KG1 (cell line): ENCODE measurements around the gene SERF2.

Experiments
- DNase-seq: peaks from one replicate; lab custom pipeline; 2025; lab: John Stamatoyannopoulos, UW

Gene SERF2

DNA sequence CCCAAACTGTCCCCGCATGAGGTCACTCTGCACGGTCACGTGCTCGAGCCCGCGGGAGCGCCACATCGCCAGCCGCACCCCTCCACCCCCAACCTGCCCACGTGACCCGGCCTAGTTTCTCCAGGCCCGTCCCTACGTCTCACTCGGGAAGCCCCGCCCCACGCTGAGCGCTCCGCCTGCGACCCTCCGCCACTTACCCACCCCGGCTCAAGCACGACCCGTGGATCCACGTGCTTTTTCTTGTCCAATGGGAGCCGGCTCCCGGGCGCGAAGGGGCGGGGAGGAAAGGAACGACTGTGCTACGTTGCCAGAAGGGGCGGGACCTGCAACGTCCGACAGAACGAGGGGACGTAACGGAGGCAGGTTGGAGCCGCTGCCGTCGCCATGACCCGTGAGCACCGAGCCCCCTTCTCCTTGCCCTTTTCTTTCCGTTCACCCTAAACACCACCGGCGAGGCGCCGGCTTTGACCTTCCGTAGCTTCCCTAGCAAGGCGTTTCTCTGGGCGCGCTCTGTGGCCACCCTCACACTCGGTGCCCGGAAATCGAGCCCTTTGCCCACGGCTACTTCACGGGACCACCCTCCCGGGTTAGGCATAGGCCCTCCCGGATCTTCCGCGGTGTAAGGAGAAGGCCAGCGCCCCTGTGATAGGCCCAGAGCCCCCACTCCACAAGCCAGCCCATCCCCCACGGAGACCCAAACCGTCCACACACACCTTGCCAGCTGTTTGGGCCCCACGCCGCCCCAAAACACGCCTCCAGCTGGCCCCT, at the start of gene SERF2:
SERF2 (plus strand) TSS at position 328 of the 768 bp plus-strand sequence; CDS start at position 385, 57 bp downstream.
- peak; percentile 96 for DNase-seq

DNA sequence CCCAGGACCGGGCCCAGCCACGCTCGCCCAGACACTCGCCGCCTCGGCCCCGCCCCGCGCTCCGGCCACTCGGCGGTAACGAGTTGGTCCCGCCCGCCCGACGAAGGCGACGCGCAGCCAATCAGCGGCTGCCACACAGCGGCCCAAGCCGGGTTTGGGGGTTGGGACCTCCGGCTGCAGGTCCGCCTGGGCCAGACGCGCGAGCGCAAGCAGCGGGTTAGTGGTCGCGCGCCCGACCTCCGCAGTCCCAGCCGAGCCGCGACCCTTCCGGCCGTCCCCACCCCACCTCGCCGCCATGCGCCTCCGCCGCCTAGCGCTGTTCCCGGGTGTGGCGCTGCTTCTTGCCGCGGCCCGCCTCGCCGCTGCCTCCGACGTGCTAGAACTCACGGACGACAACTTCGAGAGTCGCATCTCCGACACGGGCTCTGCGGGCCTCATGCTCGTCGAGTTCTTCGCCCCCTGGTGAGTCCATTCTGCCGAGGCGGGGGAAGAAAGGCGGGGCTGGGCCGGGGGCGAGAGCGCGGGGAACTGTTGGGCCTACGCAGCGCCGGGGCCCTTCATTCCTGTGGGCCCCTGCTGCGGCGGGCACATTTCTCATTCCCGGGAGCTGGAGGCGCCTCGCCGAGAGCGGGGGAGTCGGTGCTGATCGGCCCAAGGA, 45.7 kb upstream of the SERF2 start, which contains the start of gene PDIA3:
PDIA3 (plus strand) TSS at position 194 of the 658 bp plus-strand sequence; CDS start at position 296, 102 bp downstream.
- peak; percentile 72 for DNase-seq

DNA sequence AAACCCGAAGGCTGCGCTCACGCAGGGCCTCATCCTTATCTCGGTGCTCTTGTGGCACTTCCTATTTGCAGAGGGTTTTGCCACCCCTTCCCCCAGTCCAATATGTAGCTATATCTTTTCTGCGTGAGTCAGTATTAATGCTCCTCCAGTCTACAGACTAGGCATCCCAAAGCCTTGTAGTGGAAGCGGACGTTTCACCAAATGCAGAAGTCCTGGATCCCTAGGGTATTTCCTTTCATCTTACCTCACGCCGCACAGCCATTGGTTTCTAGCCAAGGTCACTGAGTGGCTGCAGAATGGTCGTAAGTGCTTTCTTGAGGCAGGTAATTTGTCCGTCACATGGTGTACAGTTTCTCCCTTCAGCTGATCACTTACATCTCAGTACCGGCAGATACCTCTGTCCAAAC, 45.2 kb upstream of the SERF2 start:
- DNase-seq: peak; percentile 15

DNA sequence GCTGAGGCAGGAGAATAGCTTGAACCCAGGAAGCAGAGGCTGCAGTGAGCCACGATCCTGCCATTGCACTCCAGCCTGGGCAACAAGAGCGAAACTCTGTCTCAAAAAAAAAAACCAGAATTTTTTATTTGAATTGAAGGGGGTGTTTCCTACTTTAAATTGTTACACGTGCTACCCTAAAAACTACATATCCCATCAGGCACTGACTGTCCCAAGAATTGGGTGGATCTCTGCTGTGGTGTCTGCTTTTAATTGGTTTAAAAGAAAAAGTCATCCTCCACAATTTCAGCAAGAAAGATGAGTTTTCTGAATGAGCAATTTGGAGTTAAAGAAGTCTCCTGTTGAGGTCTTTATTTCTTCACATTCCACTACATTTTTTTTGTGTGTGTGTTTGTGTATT, 43.7 kb upstream of the SERF2 start:
- DNase-seq: no peak

DNA sequence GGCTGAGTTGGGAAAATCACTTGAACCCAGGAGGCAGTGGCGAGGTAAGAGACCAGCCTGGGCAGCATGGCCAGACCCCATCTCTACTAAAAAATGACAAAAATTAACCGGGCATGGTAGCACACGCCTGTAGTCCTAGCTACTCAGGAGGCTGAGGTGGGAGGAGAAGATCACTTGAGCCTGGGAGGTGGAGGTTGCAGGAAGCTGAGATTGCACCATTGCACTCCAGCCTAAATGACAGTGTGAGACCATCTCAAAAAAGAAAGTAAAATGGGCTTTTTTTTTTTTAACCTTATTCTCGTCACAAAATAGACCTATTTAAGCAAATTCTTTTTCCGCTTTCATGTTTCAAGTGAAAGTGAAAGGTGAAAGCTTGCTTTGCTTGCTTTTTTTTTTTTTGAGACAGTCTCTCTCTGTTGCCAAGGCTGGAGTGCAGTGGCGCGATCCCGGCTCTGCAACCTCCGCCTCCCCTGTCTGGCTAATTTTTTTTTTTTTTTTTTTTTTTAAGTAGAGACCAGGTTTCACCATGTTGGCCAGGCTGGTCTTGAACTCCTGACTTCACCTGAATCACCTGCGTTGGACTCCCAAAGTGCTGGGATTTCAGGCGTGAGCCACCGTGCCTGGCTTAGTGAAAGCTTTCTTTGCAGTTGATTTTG, 42.3 kb upstream of the SERF2 start:
- no peak for DNase-seq

DNA sequence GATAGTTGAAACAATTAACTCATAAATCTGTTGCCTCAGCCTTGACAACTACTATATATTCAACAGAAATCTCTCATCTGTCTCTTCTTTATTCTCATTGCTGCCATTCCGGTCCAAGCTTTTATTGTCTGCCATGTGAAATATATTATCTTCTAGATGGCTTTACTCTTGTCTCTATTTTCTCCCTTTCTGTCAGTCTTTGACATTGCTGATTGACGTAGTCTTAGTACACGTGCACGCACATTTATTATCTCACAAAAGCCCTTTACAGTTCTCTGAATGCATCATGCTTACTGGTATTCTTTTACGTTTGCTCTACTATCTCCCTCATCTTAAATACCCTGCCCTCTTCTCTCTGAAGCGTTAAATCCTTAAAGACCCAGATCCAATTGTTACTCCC, 40.2 kb upstream of the SERF2 start:
- DNase-seq: no peak

DNA sequence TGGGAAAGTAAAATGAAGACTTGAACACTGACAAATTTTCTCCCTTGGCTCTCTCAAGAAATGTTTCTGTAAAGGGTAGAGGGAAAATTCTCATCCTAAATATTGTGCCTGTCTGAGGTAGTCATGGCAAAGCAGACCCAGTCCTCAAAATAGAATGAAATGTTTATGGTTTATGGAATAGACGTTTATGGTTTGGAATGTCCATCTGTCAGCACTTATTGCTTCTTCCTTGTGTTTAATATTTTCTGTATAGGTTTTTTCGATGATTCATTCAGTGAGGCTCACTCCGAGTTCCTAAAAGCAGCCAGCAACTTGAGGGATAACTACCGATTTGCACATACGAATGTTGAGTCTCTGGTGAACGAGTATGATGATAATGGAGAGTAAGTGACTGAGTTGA, 29.3 kb upstream of the SERF2 start:
- no peak for DNase-seq

DNA sequence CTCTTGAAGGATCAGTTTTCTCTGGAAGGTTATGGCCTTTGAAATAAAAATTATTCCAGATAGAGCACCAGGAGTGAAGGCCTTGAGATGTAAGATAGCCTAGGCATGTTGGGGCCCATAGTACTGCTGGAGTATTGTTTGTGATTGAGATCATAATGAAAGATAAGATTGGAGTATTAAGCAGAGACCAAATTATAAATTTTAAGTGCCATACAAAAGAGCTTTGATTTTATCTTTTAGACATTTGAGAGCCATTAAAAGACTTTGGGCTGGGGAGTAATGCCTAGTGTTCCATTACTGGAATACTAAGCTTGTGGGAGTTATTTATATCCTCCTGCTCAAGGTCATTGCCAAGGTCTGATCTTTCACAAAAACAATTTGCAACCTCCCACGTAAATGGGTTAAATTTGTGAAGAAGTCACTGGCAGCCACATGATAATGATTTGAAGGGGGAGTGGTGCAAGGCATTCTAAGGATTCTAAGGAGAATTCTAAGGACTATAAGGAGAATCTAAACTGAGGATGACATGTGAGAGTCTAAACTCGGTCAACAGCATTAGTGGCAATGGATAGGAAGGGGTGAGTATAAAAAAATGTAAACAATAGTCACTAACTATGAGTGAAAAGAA, 28.2 kb upstream of the SERF2 start:
- no peak for DNase-seq

DNA sequence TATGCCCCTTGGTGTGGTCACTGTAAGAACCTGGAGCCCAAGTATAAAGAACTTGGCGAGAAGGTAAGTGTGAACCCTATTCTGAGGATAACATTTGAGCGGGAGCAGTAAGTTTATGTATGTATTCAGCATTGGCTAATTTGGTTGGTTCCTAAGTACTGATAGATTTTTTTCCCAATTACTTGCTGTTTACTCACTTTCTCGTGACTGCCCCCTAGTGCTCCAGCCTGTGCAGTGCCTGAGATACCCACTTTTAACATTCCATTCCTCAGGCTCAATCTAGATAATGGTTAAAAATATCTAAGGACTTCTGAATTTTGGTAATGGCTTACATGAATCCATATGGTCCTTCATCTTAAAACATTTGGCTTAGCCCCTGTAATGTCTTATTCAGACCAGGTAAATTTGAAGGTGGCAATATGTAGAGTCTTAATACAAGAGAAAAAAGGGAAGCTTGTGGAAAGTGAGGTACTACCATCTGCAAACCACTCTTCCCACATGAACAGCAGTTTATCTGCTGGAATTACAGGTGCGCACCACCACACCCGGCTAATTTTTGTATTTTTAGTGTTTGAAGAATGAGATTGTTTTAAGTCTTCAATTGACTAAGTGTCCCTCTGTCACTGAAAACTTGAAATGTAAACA, 22.4 kb upstream of the SERF2 start:
- peak; percentile 31 for DNase-seq

DNA sequence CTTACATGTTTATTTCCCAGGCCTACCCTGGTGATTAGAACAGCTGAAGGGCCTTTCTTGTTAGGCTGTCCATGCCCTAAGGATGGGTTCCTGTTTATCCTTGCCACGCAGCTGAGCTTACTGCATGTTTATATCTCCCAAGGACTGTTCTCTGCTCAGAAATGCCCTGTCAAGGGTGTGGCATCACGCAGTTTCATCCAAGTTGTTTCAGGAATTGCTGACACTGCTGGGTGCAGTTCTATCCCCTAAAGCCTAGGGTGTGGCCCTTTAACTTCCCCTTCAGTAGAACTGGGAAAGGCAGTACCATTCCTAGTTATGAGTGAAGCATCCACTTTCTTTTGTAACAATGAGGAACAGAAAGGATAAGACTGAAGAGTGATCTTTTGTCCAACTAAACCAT, 20.3 kb upstream of the SERF2 start:
- DNase-seq: no peak

DNA sequence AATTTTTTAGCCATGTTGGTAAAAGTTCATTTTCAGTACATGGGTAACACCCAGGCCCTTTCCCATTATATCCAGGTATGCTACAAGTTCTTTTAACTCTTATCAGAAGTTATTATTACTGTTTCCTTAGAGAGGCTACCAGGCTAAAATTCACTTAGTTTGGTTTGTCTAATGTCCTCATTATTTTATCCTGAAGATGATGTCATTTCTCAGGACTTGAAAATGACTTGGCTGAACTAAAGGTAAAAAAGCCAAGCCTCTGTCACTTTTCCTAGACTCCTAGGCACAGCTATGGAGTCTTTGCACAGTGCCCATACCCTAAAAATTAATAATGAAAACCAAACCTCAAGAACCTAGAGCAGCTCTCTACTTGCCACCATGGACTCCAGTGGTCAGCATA, 19.5 kb upstream of the SERF2 start:
- DNase-seq: no peak

DNA sequence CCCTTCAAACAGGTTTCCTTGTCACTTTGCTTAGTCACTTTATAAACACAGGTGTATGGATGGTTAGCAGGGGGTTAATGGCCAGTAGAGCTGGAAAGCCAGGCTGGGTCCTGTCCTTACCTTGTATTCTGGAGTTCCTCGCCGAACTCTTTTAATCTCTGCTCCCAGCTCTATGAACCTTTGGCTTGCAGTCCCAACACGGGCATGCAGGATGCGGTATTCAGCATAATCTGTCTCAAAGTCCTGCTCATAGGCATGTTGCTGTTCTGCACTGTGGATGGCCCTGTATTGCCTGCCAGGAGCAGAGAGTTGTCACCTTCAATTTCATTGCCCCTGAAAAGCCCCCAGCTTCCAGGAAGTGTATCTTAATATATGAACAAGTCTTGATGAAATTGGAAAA, 18.1 kb upstream of the SERF2 start:
- DNase-seq: no peak

DNA sequence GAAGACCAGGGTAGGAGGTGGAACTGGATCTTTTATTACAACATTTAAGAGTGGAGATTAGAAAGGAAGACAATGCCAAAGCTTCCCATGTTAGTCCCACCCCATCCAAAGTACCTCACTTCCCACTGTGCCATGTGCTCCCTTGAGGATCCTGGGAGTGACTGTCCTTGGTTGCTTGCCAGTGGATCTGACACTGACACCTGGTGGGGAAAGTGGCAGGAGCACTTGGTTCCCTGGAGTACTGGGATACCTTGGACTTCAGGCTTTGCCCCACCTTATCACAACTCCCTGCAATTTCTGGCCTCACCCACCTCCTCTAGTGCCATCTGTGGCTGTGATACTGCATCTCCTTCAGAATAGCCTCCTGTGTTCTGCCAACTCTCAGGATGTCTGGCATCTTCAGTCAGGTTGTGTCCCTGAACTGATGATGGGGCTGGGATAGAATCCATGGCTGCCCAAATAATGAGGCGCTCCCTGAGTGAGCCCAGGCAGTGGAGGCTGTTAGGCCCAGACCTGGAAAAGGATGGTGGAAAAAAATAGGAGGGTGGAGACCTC, 16.6 kb upstream of the SERF2 start:
- DNase-seq: no peak

DNA sequence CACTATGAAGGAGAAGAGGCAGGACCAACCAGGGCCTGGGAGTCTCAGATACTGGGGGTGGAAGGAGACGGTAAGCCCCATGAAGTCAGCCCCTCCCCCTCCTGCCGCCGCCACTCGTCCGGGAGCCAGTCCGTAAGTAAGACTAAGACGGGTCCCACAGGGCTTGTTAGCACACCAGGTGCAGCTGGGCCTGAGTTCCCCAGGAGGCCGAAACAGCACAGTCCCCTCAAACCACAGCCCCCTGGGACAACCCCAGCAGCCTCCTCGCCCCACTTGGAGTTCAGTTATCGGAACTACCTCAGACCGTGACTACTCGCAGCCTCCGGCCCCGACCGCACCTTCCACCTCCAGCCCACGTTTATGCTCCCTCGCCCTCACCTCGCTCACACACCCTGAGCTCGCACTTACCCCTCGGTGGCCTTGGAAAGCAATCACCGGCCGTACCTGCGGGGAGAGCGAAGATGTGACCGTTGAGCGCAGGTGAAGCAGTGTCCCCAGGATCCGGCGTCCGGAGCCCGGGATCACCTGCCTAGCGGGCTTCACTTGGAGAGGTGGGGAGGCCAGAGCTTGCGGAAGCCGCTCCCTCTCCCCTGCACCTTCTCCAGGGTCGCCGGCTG, 15.9 kb upstream of the SERF2 start:
- no peak for DNase-seq

DNA sequence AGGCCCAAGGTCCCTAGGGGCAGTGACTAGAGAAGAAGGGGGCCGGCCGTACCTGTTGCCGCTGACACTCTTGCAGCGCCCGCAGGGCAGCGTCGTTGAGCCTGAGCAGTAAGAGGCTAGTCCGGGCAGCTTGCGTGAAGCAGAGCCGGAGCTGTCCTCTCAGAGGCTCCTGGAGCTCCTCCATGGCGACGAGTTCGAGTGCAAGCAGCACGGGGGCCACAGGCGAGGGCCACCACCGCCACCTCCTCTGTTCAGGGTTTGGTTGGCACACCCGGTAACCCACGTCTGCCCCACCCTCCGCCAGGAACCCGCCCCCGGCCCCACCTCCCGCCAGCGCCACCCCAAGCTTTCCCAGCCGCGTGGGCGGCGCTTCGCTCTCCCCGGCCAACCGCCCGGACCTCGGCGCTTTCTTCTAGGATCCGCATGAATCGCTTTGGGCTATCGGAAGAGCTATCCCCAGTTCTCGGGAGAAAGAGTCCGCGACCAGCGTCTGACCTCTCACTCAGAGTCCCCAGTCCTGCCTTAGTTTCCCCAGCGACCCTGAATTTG, 15.3 kb upstream of the SERF2 start, which contains the start of gene ELL3:
ELL3 (minus strand) TSS at position 249 of the 549 bp plus-strand sequence; CDS start at position 184, 65 bp downstream.
- DNase-seq: no peak

DNA sequence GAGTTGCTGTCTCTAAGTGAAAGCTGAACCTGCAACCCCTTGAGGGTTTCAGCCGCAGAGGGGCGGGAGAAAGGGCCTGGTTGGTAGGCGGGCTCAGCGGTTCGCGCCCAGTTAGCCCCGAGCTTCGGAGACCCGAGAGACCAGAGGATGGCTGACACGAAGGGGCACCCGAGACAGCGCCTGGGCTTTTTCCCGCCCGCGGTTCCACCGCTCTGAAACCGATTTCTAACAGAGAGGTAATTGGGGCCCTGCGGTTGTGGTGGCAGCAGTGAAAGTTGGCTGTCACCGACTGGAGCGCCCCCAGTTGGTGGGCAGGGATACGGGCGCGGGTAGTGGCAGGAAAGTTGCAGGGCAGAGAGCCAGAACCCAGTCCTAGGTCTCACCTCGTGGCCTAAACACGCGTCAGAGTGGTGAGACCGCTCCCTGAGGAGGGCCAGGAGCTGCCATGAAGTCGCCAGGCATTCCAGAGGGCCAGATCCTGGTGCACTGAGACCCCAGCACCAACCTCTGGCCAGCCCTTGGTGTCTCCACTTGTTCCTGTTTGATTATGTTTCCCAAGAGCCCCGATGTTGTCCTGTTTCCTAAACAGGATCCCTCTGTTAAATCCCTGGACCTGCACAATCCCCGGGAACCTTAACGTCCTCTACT, 14.7 kb upstream of the SERF2 start:
- DNase-seq: peak; percentile 74

DNA sequence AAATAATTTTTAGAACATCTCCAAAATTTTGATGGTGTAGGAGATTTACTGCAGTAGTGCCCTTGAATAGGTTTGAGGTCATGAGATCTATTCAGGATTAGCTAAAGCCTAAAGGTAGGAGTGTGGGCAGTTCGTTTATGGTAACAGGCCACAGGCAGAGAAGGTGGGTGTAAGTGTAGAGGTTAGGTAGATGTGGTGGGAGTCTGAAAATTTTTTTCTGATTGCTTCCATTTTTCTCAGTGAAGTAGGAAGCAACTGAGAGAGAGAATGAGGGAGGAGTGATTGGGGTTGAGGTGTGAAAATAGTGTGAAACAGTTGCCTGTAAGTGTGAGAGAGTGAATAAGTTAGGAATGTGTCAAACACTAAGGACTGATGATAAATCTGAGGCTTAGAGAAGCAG, 13.1 kb upstream of the SERF2 start:
- DNase-seq: no peak

DNA sequence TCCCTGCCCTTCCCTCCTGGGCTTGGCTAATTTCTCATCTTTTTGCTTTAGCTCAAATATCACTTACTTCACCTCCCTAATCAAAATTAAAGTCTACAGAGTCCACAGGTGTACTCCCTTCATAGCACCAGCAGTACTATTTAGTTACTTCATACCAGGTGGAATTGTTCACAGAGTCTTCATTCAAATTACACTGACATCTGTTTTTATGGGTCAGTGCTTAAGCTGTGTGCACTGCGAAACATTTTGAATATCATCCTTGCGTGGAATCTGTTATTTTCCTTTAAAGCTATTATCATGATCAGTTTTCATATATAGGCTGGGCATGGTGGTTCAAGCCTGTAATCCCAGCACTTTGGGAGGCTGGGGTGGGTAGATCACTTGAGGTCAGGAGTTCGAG, 2.7 kb upstream of the SERF2 start:
- DNase-seq: no peak

DNA sequence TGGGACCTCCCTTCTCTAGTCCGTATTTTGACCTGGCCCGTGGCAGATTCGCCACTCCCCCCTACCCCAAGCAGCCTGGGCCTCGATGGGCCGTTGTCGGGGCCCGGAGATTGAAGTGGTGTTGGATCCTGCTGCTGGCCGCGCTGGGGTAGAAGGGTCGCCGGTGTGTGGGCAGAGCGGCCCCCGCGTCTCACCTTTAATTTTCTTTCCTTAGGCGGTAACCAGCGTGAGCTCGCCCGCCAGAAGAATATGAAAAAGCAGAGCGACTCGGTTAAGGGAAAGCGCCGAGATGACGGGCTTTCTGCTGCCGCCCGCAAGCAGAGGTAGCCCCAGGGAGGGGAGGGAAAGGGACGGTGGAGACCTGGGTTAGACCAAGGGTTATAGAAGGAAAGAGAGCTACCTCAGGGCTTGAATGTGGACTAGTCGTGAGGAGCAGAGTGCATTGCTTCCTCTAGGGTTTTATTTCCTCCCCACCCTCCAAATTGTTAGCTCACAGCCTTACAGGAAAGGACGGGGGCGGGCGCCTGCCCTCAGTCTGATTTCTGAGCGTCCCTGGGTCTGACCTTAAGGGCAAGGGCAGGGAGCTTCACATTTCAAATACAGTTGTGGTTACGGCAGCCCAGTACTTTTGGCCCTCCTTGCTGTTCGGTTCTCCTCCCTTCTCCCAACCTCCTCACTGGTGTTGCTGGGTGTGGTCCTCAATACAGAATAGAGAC, 799 bp downstream of the SERF2 start:
- DNase-seq: no peak

DNA sequence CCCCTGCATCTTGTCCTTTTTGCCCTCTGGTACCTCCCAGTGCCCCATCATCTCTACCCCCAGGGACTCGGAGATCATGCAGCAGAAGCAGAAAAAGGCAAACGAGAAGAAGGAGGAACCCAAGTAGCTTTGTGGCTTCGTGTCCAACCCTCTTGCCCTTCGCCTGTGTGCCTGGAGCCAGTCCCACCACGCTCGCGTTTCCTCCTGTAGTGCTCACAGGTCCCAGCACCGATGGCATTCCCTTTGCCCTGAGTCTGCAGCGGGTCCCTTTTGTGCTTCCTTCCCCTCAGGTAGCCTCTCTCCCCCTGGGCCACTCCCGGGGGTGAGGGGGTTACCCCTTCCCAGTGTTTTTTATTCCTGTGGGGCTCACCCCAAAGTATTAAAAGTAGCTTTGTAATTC, 1.5 kb downstream of the SERF2 start:
- no peak for DNase-seq
